ENCODE results near the gene ZNF799. TPM values are rescaled to one million over a fixed set of nuclear protein-coding genes. Genes with fewer than 3 reads are reported as not detected.
"Not testable (repeated sequence)": the region's sequence is repeated elsewhere in the genome, so short reads cannot be mapped to it uniquely, and the experiment has no call there.

ZNF799 gene
- total RNA-seq, 2 donors from 2014 or later, result 4.1 to 4.6 TPM

- peak; percentile 98 for DNase-seq (ENCODE audit: low spot score)
- intact Hi-C loops (cut with DNase I), result loop anchor here in 1 of 2 donors (10.0 kb wide), 1 partner anchor 71 kb away; the partner anchor contains the start of gene ZNF44
These were observed 35.6 kb downstream of the ZNF799 start, which contains the start of gene ZNF442 for GRCh38 chr19:12365236-12366162. TSS of gene ZNF442 (minus strand) at chr19:12365683. CDS start at chr19:12363631, 2,052 bp downstream.

DNA sequence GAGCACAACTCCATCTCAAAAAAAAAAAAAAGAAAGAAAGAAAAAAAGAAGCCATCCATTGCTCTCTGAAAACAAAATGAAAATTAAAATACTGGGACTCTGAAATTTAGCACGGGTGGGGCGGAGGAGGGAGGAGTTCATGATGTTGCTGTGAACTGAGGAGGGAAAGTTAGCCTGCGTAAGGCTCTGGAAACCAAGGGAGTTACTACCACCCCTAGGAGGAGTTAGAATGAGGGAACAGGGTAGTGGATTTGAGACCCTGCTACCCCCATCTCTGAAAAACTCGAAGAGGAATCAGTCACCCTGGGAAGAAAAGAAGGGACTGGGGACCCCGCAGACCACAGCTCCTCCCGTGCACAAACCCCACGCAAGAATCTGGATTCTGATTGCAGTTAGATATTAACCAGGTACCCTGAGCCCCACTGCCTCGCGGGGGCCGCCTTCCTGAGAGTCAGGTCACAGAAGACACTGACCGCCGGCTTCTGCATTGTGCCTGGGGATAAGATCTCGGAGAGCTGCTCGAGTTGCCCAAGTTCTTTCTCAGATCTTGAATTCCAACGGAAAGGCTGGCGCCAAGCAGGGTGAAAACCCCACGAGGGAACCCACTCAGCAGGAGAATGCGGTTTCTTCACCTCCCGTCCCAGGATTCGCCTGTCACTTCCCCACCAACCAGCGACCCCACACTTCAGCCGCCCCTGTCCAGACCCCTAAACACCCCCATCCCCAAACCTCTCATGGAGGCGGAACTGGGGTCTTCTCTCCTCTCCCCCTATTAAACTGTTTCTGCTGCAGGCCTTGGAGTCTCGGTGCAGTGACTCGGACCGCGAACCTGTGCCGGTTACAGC lies 36.5 kb downstream of the ZNF799 start:
- DNase-seq (ENCODE audit: low spot score), result no peak
- intact Hi-C loops (cut with DNase I), result loop anchor here in 1 of 2 donors (10.0 kb wide), 1 partner anchor 70 kb away; the partner anchor contains the start of gene ZNF44

GRCh38 chr19:12362236-12362635 lies 38.8 kb downstream of the ZNF799 start:
- intact Hi-C loops (cut with DNase I), result loop anchor here in 1 of 2 donors (10.0 kb wide), 1 partner anchor 67 kb away; the partner anchor contains the start of gene ZNF44
- not testable (repeated sequence) for DNase-seq (ENCODE audit: low spot score)

- no peak for DNase-seq (ENCODE audit: low spot score)
- intact Hi-C loops (cut with DNase I), result loop anchor here in 1 of 2 donors (10.0 kb wide), 1 partner anchor 129 kb away; no protein-coding TSS in a partner anchor
These were observed 47.7 kb downstream of the ZNF799 start for GRCh38 chr19:12353375-12353774.

- DNase-seq (ENCODE audit: low spot score), result no peak
- intact Hi-C loops (cut with DNase I), result loop anchor here in 1 of 2 donors (10.0 kb wide), 1 partner anchor 126 kb away; no protein-coding TSS in a partner anchor
These were observed 50.2 kb downstream of the ZNF799 start for GRCh38 chr19:12350890-12351197.

- intact Hi-C loops (cut with DNase I), result loop anchor here in 1 of 2 donors (10.0 kb wide), 1 partner anchor 126 kb away; no protein-coding TSS in a partner anchor
- no peak for DNase-seq (ENCODE audit: low spot score)
These were observed 50.7 kb downstream of the ZNF799 start for GRCh38 chr19:12350185-12350889.

DNA sequence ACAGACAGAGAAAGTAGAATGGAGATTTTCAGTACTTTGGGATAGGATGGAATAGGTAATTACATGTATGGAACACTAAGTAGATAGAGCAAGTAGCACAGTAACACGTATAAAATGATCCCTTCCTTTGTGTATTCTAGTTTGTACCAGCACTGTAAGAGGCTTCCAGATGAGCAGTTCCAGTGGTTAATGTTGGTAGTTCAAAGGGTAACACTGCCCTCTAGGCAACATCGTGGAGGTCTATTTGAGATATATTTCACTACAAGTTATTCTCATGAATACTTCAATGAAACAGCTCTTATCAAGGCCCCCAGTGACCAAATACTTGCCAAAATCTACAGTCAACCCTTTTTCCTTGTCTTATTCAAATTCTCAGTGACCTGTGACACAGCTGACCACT lies 54.2 kb downstream of the ZNF799 start:
- DNase-seq (ENCODE audit: low spot score), result no peak
- intact Hi-C loops (cut with DNase I), result no loop called here

DNA sequence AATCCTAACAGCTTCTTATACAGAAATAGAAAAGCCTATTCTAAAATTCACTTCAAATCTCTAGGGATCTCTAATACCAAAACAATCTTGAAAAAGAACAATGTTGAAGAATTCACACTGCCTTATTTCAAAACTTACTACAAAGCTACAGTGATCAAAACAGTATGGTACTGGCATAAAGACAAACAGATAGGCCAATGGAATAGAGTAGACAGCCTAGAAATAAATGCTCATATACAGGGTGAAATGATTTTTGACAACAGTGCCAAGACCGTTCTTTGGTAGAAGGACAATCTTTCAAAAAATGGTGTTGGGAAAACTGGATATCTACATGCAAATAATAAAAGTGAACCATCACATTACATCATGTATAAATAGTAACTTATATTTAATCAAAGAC lies 55.9 kb downstream of the ZNF799 start:
- no peak for DNase-seq (ENCODE audit: low spot score)
- intact Hi-C loops (cut with DNase I), result no loop called here

Other genes starting within 250 kb of the ZNF799 start
- 1 to 10 TPM; 6.0 to 8.7 TPM for gene ZNF625, start 244.5 kb downstream of the ZNF799 start, total RNA-seq
- gene ZNF136, start 238.2 kb downstream of the ZNF799 start, total RNA-seq, result 1 to 10 TPM; 9.2 to 9.4 TPM
- 10 to 100 TPM; 12.0 to 14.5 TPM for gene ZNF44, start 106.4 kb downstream of the ZNF799 start, total RNA-seq
- gene ZNF563, start 67.6 kb downstream of the ZNF799 start, total RNA-seq, result 1 to 10 TPM; 2.9 to 3.1 TPM
- gene ZNF442, start 35.6 kb downstream of the ZNF799 start, total RNA-seq, result 1 to 10 TPM; 4.9 to 7.7 TPM
- gene ZNF443, start 39.8 kb upstream of the ZNF799 start, total RNA-seq, result 1 to 10 TPM; 2.8 to 4.6 TPM
- 1 to 10 TPM; 2.9 to 3.0 TPM for gene ZNF709, start 83.5 kb upstream of the ZNF799 start, total RNA-seq
- 10 to 100 TPM; 11.8 to 12.6 TPM for gene ZNF564, start 150.2 kb upstream of the ZNF799 start, total RNA-seq
- 1 to 10 TPM; 5.4 to 6.3 TPM for gene ZNF490, start 209.5 kb upstream of the ZNF799 start, total RNA-seq
- gene ZNF791, start 209.6 kb upstream of the ZNF799 start, total RNA-seq, result 10 to 100 TPM; 26.8 to 28.5 TPM

All from posterior vena cava (tissue), 2 donors.